Testis (tissue), 3 donors: Measurements from ENCODE around the gene ANKRD63. TPM values are rescaled to one million over a fixed set of nuclear protein-coding genes. Genes with fewer than 3 reads are reported as not detected.
A peak's percentile ranks its signal among the peaks of the same experiment; 100 is the strongest.

ENCODE experiments used
- DNase-seq: peaks from one replicate; pipeline ENCODE4 v3.0.0-alpha.2; 2019
- H3K27ac ChIP-seq, 2 donors: fragments of 200-600 bp; sonication (generic); one replicate each; pipeline ENCODE4 v1.5.1; 2019
- H3K27me3 ChIP-seq: fragments of 200-600 bp; sonication (generic); one replicate; pipeline ENCODE4 v1.5.1; 2019
- H3K36me3 ChIP-seq: fragments of 200-600 bp; sonication (generic); one replicate; pipeline ENCODE4 v1.5.1; 2017; ENCODE audit warnings: low read depth; ENCODE audit errors: missing control alignments
- H3K4me1 ChIP-seq: fragments of 200-600 bp; sonication (generic); one replicate; pipeline ENCODE4 v1.5.1; 2019
- H3K4me3 ChIP-seq, 2 donors: fragments of 200-600 bp; sonication (generic); one replicate each; pipeline ENCODE4 v1.5.1; 2017 to 2019
- H3K9me3 ChIP-seq: fragments of 200-600 bp; sonication (generic); one replicate; pipeline ENCODE4 v1.5.1; 2017
- CTCF ChIP-seq, 3 experiments: fragments of 450-650 bp in 2 of 3; fragments of 200-600 bp in 1 of 3; sonication (generic) in 1 of 3; IDR thresholded peaks; one replicate each; pipeline ENCODE4 v1.5.1; 2016 to 2019; ENCODE audit warnings: antibody characterized with exemption in 3 of 3, mild to moderate bottlenecking in 2 of 3, moderate library complexity in 1 of 3
- POLR2A ChIP-seq: fragments of 450-650 bp; IDR thresholded peaks from one replicate; pipeline ENCODE4 v1.6.1; 2017; ENCODE audit warnings: antibody characterized with exemption, mild to moderate bottlenecking, moderate library complexity
- WGBS, 2 donors: methylation state at CpG; one replicate each; pipeline ENCODE4 v1.1.5; 2018; 5-methylcytosine and 5-hydroxymethylcytosine counted together
- intact Hi-C: fragments of 100-400 bp; cut with DNase I; formaldehyde crosslinking; loops from one replicate; pipeline ENCODE4 v1.15.1; 2023; ENCODE audit warnings: low total_unique reads
- polyA plus RNA-seq: library from polyadenylated mRNA; stranded (reverse); fragments of 350-450 nt; fragmentation: Illumina TruSeq; extraction: RNeasy Lipid Tissue Mini Kit (QIAGEN cat#74804); gene quantifications from one replicate; pipeline ENCODE4 v1.2.3, GENCODE V29; 2014; ENCODE audit warnings: low read depth, low replicate concordance; ENCODE audit not compliant: insufficient read depth
- total RNA-seq, 2 donors: library from RNA; depleted of rRNA; stranded (reverse); fragments of >200 nt; gene quantifications; one replicate each; pipeline ENCODE4 v1.2.3, GENCODE V29; 2016

The ANKRD63 gene
- total and polyA plus RNA-seq, 3 donors from 2014 or later = 3.1 to 11.8 TPM; not detected in 1

GRCh38 chr15:40280260-40281056 lies 2.4 kb downstream of the ANKRD63 start:
- Histone ChIP-seq H3K27me3 (no peaks in the 10 kb centered on the region), H3K27ac (no peak overlapping the region), H3K9me3 (no peaks in the 10 kb centered on the region), H3K36me3 (no peaks in the 10 kb centered on the region), H3K4me1 (peaks cover 34% of the 10 kb centered on the region), H3K4me3 (no peak overlapping the region)
- intact Hi-C loops = loop anchor here (10.0 kb wide), 1 partner anchor 144 kb away; no protein-coding TSS in a partner anchor
- DNase-seq = no peak
- no peak for TF ChIP-seq CTCF (IDR thresholded peaks at IDR 0.05)
- no peak for TF ChIP-seq POLR2A
- 27 to 51% methylated on average over 30 of the region's 30 CpGs for WGBS, 2 donors

- intact Hi-C loops = loop anchor here (10.0 kb wide), 1 partner anchor 145 kb away; no protein-coding TSS in a partner anchor
- Histone ChIP-seq H3K27me3 (no peaks in the 10 kb centered on the region), H3K9me3 (no peaks in the 10 kb centered on the region), H3K4me1 (peaks cover 34% of the 10 kb centered on the region), H3K36me3 (no peaks in the 10 kb centered on the region), H3K27ac (peak overlapping the region in 1 of 2 donors; percentile 57), H3K4me3 (peak overlapping the region; percentile 0 to 27)
- DNase-seq = peak; percentile 84
- 18 to 27% methylated on average over 5 to 40 of the region's 40 CpGs for WGBS, 2 donors
- no peak for TF ChIP-seq POLR2A
- TF ChIP-seq CTCF (IDR thresholded peaks at IDR 0.05) = peak; percentile 93 to 99 (median 96)
Observed at GRCh38 chr15:40279437-40280141, 3.3 kb downstream of the ANKRD63 start.

GRCh38 chr15:40278026-40278425 lies 4.8 kb downstream of the ANKRD63 start:
- TF ChIP-seq POLR2A = no peak
- no peak for TF ChIP-seq CTCF (IDR thresholded peaks at IDR 0.05)
- 55% methylated on average over 9 of the region's 10 CpGs for WGBS, 2 donors
- Histone ChIP-seq H3K27me3 (no peaks in the 10 kb centered on the region), H3K9me3 (no peaks in the 10 kb centered on the region), H3K4me3 (no peak overlapping the region), H3K4me1 (peaks cover 34% of the 10 kb centered on the region), H3K36me3 (no peaks in the 10 kb centered on the region), H3K27ac (peak overlapping the region in 1 of 2 donors; percentile 61)
- intact Hi-C loops = no loop called here
- DNase-seq = no peak

- Histone ChIP-seq H3K27ac (peak overlapping the region; percentile 43 to 61), H3K9me3 (no peaks in the 10 kb centered on the region), H3K4me3 (no peak overlapping the region), H3K27me3 (no peaks in the 10 kb centered on the region), H3K36me3 (no peaks in the 10 kb centered on the region), H3K4me1 (peaks cover 34% of the 10 kb centered on the region)
- TF ChIP-seq CTCF (IDR thresholded peaks at IDR 0.05) = no peak
- TF ChIP-seq POLR2A = no peak
- 44 to 66% methylated on average over 16 of the region's 16 CpGs for WGBS, 2 donors
- intact Hi-C loops = no loop called here
- no peak for DNase-seq
Observed at GRCh38 chr15:40277471-40277870, 5.4 kb downstream of the ANKRD63 start.
